ENCODE data around the gene SIGLEC15. TPM values are rescaled to one million over a fixed set of nuclear protein-coding genes. Genes with fewer than 3 reads are reported as not detected.
A peak's percentile ranks its signal among the peaks of the same experiment; 100 is the strongest.
"Not testable (repeated sequence)": the region's sequence is repeated elsewhere in the genome, so short reads cannot be mapped to it uniquely, and the experiment has no call there.

Gene SIGLEC15
- total RNA-seq, 2 donors from 2014 or later: not detected

DNA sequence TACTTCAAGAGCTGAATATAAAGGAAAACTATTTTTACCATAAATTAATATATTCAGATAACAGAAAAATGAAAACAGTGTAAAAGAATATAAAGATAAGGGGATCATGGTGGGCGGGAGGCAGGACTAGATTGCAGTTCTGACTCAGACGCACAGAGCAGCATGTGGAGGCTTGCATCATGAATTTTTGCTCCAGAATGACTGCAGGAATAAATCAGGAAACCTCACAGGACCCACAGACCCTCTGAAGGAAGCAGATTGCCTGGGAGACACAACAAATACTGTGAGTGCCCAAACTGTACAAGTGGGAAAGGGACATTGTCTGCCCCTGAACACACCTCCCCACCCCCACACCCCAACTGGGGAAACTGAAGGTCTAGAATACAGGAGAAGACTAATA, 19.2 kb upstream of the SIGLEC15 start:
- no peaks in the 10 kb centered on the region for H3K27me3 ChIP-seq
- TF ChIP-seq, protein P1, sequence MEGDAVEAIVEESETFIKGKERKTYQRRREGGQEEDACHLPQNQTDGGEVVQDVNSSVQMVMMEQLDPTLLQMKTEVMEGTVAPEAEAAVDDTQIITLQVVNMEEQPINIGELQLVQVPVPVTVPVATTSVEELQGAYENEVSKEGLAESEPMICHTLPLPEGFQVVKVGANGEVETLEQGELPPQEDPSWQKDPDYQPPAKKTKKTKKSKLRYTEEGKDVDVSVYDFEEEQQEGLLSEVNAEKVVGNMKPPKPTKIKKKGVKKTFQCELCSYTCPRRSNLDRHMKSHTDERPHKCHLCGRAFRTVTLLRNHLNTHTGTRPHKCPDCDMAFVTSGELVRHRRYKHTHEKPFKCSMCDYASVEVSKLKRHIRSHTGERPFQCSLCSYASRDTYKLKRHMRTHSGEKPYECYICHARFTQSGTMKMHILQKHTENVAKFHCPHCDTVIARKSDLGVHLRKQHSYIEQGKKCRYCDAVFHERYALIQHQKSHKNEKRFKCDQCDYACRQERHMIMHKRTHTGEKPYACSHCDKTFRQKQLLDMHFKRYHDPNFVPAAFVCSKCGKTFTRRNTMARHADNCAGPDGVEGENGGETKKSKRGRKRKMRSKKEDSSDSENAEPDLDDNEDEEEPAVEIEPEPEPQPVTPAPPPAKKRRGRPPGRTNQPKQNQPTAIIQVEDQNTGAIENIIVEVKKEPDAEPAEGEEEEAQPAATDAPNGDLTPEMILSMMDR (IDR thresholded peaks at IDR 0.05): no peak
- H3K4me3 ChIP-seq: no peak overlapping the region
- no peaks in the 10 kb centered on the region for H3K36me3 ChIP-seq
- no peak for DNase-seq
- no peaks in the 10 kb centered on the region for H3K9me3 ChIP-seq
- no peak overlapping the region for H3K9ac ChIP-seq (ENCODE audit: low read depth in 2 of 2, low read length in 2 of 2)
- intact Hi-C loops (cut with DNase I): no loop called here
- no peak overlapping the region for H3K27ac ChIP-seq
- H3K4me1 ChIP-seq: no peaks in the 10 kb centered on the region

DNA sequence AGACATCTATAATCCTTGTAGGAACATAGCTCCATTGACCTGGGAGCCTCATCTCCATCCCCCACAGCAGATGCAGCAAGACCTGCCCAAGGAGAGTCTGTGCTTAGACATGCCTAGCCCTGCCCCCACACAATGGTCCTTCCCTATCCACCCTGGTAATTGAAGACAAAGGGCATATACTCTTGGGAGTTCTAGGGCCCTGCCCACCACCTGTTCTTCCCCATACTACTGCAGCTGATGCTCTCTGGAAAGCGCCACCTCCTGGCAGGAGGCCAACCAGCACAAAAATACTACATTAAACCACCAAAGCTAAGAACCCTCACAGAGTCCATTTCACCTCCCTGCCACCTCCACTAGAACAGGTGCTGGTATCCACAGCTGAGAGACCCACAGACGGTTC, 18.3 kb upstream of the SIGLEC15 start:
- H3K36me3 ChIP-seq; H3K27ac ChIP-seq; intact Hi-C loops (cut with DNase I); H3K4me3 ChIP-seq; H3K4me1 ChIP-seq; H3K27me3 ChIP-seq; H3K9ac ChIP-seq (ENCODE audit: low read depth in 2 of 2, low read length in 2 of 2); H3K9me3 ChIP-seq: not testable (repeated sequence)
- DNase-seq: peak; percentile 26

DNA sequence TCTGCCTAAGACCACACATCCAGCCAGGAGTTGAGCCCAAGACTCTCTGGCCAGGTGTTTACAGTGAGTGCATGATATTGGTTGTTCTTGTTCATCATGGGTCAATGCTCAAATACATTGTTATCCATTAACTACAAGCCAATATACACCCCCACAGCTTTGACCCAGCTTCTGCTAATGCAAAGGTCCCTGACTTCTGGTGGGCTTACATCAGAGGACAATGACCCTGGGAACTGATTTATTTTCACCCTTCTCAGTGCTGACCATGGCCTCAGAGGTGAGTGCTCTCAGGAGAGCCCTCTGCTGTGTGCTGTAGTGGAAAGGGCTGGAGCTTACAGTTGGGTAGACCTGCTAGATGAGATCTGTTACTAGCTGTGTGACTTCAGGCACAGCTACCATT, 10.7 kb upstream of the SIGLEC15 start:
- H3K9ac ChIP-seq (ENCODE audit: low read depth in 2 of 2, low read length in 2 of 2); intact Hi-C loops (cut with DNase I); H3K27ac ChIP-seq; H3K4me1 ChIP-seq; H3K36me3 ChIP-seq; H3K9me3 ChIP-seq; H3K4me3 ChIP-seq; H3K27me3 ChIP-seq; DNase-seq: not testable (repeated sequence)

DNA sequence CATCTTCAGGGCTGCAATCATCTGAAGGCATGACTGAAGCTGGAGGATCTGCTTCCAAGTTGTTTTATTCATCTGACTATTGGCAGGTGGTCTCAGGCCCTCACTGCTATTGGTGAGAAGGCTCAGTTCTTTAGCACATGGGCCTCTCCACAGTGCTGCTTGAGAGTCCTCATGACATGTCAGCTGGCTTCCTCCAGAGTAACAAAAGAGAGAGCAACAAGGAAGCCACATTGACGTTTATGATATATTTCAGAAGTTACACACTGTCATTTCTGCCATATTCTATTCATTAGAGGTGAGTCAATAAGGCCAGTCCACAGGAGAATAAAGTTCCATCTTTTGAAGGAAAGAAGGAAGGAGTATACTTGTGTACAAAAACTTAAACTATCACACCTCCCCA, 7.9 kb upstream of the SIGLEC15 start:
- no peaks in the 10 kb centered on the region for H3K9me3 ChIP-seq
- H3K4me1 ChIP-seq: no peaks in the 10 kb centered on the region
- no peaks in the 10 kb centered on the region for H3K36me3 ChIP-seq
- no peak overlapping the region for H3K9ac ChIP-seq (ENCODE audit: low read depth in 2 of 2, low read length in 2 of 2)
- TF ChIP-seq, protein P1 (IDR thresholded peaks at IDR 0.05): no peak
- no peak overlapping the region for H3K27ac ChIP-seq
- H3K4me3 ChIP-seq: no peak overlapping the region
- intact Hi-C loops (cut with DNase I): no loop called here
- no peak for DNase-seq
- H3K27me3 ChIP-seq: no peaks in the 10 kb centered on the region

DNA sequence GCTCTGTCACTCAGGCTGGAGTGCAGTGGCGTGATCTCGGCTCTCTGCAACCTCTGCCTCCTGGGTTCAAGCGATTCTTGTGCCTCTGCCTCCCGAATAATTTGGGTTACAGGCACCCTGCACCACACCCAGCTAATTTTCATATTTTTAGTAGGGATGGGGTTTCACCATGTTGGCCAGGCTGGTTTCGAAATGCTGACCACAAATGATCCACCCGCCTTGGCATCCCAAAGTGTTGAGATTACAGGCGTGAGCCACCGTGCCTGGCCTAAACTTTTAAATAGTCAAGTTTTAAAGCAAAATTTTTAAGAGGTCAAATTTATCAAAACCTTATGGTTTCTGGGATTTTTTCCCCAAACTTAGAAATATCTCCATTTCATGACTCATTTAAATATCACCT, 6.7 kb upstream of the SIGLEC15 start:
- H3K27me3 ChIP-seq; DNase-seq; H3K9ac ChIP-seq (ENCODE audit: low read depth in 2 of 2, low read length in 2 of 2); intact Hi-C loops (cut with DNase I); H3K9me3 ChIP-seq; H3K27ac ChIP-seq; H3K36me3 ChIP-seq; H3K4me1 ChIP-seq; H3K4me3 ChIP-seq: not testable (repeated sequence)

DNA sequence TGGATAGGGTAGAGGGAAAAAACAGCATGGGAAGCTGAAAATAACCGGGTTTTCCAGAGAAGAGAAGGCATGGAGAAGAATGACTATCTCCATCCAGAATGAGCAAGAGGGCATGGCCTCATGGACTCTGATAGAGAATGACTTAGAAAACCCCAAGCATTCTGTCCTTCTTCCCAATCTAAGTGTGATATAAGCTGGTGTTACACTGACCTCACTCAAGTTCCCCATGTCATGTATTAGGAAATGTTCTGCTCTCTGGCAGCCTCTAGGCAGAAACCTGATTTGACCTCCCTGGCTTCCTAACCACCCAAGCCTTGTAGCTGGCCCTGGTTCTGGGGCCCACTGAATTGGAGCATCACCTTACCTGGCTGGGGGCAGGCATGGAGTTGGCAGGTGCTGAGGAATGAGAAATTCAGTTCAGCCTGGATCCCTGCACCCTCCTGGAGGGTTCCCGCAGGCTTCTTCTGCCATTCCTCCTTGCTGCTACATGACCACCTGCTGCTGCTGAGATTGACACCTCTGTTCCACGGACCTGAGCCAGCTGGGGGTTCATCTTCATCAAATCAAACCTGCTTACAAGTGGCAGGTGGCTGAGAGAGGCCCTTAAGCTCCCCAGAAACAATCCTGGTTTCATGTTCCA, 5.2 kb upstream of the SIGLEC15 start:
- TF ChIP-seq, protein P1 (IDR thresholded peaks at IDR 0.05): no peak
- intact Hi-C loops (cut with DNase I): no loop called here
- no peak for DNase-seq
- H3K4me1 ChIP-seq: no peaks in the 10 kb centered on the region
- H3K9me3 ChIP-seq: no peaks in the 10 kb centered on the region
- no peak overlapping the region for H3K9ac ChIP-seq (ENCODE audit: low read depth in 2 of 2, low read length in 2 of 2)
- no peak overlapping the region for H3K4me3 ChIP-seq
- H3K27ac ChIP-seq: no peak overlapping the region
- H3K27me3 ChIP-seq: no peaks in the 10 kb centered on the region
- H3K36me3 ChIP-seq: no peaks in the 10 kb centered on the region

DNA sequence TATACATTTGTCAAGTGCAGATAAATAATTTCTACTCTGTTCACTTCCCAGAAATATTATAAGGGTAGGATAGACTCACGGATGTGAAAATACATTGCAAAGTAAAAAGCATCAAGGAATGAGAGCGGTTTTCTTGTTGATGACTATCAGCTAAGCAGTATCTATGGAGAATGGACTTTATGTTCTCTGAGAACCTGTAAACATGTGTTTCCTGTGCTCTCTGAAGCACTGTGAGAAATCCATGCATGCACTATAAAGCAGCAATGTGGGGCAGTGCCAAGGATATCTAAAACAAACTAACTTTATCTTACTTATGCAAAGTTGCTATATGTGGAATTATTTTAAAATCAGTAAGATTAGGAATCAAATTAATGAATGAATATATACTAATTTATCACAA, 4.4 kb upstream of the SIGLEC15 start:
- Histone ChIP-seq H3K36me3 (no peaks in the 10 kb centered on the region), H3K27me3 (no peaks in the 10 kb centered on the region), H3K9ac (ENCODE audit: low read depth in 2 of 2, low read length in 2 of 2) (no peak overlapping the region), H3K4me3 (no peak overlapping the region), H3K27ac (no peak overlapping the region), H3K9me3 (no peaks in the 10 kb centered on the region), H3K4me1 (no peaks in the 10 kb centered on the region)
- TF ChIP-seq, protein P1 (IDR thresholded peaks at IDR 0.05): no peak
- no peak for DNase-seq
- intact Hi-C loops (cut with DNase I): no loop called here
